ENCODE measurements around the gene GATC.
"Not testable (repeated sequence)": the region's sequence is repeated elsewhere in the genome, so short reads cannot be mapped to it uniquely, and the experiment has no call there.

The GATC gene

GRCh38 chr12:120437735-120438494 lies 8.3 kb upstream of the GATC start, which contains the start of gene COX6A1:
COX6A1 (plus strand) TSS chr12:120438113; CDS start chr12:120438127, 14 bp downstream.
- peak; percentile 97 for DNase-seq (ENCODE audit: low read depth)

GRCh38 chr12:120438495-120439198 lies 7.6 kb upstream of the GATC start:
- no peak for DNase-seq (ENCODE audit: low read depth)

- peak; percentile 66 for DNase-seq (ENCODE audit: low read depth)
Observed at GRCh38 chr12:120439646-120440247, 6.5 kb upstream of the GATC start.

- DNase-seq (ENCODE audit: low read depth): no peak
Observed at GRCh38 chr12:120444676-120445075, 1.6 kb upstream of the GATC start.

- DNase-seq (ENCODE audit: low read depth): not testable (repeated sequence)
Observed at GRCh38 chr12:120446844-120447178, 567 bp downstream of the GATC start.

- DNase-seq (ENCODE audit: low read depth): no peak
Observed at GRCh38 chr12:120447992-120448391, 1.7 kb downstream of the GATC start.

GRCh38 chr12:120452524-120452923 lies 6.3 kb downstream of the GATC start:
- DNase-seq (ENCODE audit: low read depth): not testable (repeated sequence)

GRCh38 chr12:120453060-120453750 lies 7.0 kb downstream of the GATC start:
- no peak for DNase-seq (ENCODE audit: low read depth)

GRCh38 chr12:120453977-120454376 lies 7.7 kb downstream of the GATC start:
- DNase-seq (ENCODE audit: low read depth): no peak

GRCh38 chr12:120455302-120455701 lies 9.1 kb downstream of the GATC start:
- DNase-seq (ENCODE audit: low read depth): no peak

GRCh38 chr12:120457133-120457532 lies 10.9 kb downstream of the GATC start:
- DNase-seq (ENCODE audit: low read depth): no peak

GRCh38 chr12:120460157-120460556 lies 13.9 kb downstream of the GATC start:
- DNase-seq (ENCODE audit: low read depth): no peak

- DNase-seq (ENCODE audit: low read depth): no peak
Observed at GRCh38 chr12:120462099-120462640, 15.9 kb downstream of the GATC start.

GRCh38 chr12:120463712-120464111 lies 17.5 kb downstream of the GATC start:
- no peak for DNase-seq (ENCODE audit: low read depth)

GRCh38 chr12:120465756-120466155 lies 19.5 kb downstream of the GATC start:
- DNase-seq (ENCODE audit: low read depth): no peak

- no peak for DNase-seq (ENCODE audit: low read depth)
Observed at GRCh38 chr12:120466560-120467315, 20.5 kb downstream of the GATC start.

- no peak for DNase-seq (ENCODE audit: low read depth)
Observed at GRCh38 chr12:120467439-120467838, 21.2 kb downstream of the GATC start.

GRCh38 chr12:120468325-120468820 lies 22.1 kb downstream of the GATC start:
- DNase-seq (ENCODE audit: low read depth): no peak

- DNase-seq (ENCODE audit: low read depth): no peak
Observed at GRCh38 chr12:120468821-120469449, 22.7 kb downstream of the GATC start.

- peak; percentile 95 for DNase-seq (ENCODE audit: low read depth)
Observed at GRCh38 chr12:120469450-120470149, 23.4 kb downstream of the GATC start, which contains the start of gene SRSF9. SRSF9 (minus strand) TSS chr12:120469748; CDS start chr12:120469609, 139 bp downstream.

All from activated T-cell treated with anti-CD3 and anti-CD28 coated beads for 24 hours (primary cell).